Activated CD8-positive, alpha-beta memory T cell treated with anti-CD3 and anti-CD28 coated beads for 48 hours (primary cell): ENCODE results near the gene PRKCH.
A peak's percentile ranks its signal among the peaks of the same experiment; 100 is the strongest.

Experiments used
- DNase-seq, 3 experiments: peaks; one replicate each; pipeline ENCODE4 v3.0.0-alpha.2; 2020; ENCODE audit warnings: low read depth in 2 of 3, low spot score in 2 of 3

PRKCH gene

GRCh38 chr14:61510736-61511557 lies 189.6 kb downstream of the PRKCH start:
- no peak for DNase-seq

- no peak for DNase-seq
Measured at GRCh38 chr14:61511558-61511948, 190.2 kb downstream of the PRKCH start.

GRCh38 chr14:61512026-61512834 lies 190.9 kb downstream of the PRKCH start:
- no peak for DNase-seq

- DNase-seq = no peak
Measured at GRCh38 chr14:61513986-61514830, 192.8 kb downstream of the PRKCH start.

GRCh38 chr14:61514927-61515326 lies 193.5 kb downstream of the PRKCH start:
- no peak for DNase-seq

- no peak for DNase-seq
Measured at GRCh38 chr14:61515436-61516117, 194.2 kb downstream of the PRKCH start.

- no peak for DNase-seq
Measured at GRCh38 chr14:61516118-61516743, 194.9 kb downstream of the PRKCH start.

- DNase-seq = no peak
Measured at GRCh38 chr14:61516964-61517653, 195.7 kb downstream of the PRKCH start.

- no peak for DNase-seq
Measured at GRCh38 chr14:61517911-61518384, 196.6 kb downstream of the PRKCH start.

- DNase-seq = no peak
Measured at GRCh38 chr14:61518403-61518802, 197.0 kb downstream of the PRKCH start.

- no peak for DNase-seq
Measured at GRCh38 chr14:61519106-61519505, 197.7 kb downstream of the PRKCH start.

- no peak for DNase-seq
Measured at GRCh38 chr14:61519735-61520134, 198.4 kb downstream of the PRKCH start.

- no peak for DNase-seq
Measured at GRCh38 chr14:61520576-61520975, 199.2 kb downstream of the PRKCH start.

GRCh38 chr14:61521773-61522172 lies 200.4 kb downstream of the PRKCH start:
- no peak for DNase-seq

- no peak for DNase-seq
Measured at GRCh38 chr14:61523751-61524150, 202.4 kb downstream of the PRKCH start.

- DNase-seq = no peak
Measured at GRCh38 chr14:61524211-61524806, 202.9 kb downstream of the PRKCH start.

- no peak for DNase-seq
Measured at GRCh38 chr14:61524936-61525292, 203.5 kb downstream of the PRKCH start.

- peak in 1 of 3 experiments; percentile 34 for DNase-seq
Measured at GRCh38 chr14:61525293-61526011, 204.1 kb downstream of the PRKCH start.
